Motor neuron (in vitro differentiated cells): ENCODE measurements around the gene DAP. TPM values are rescaled to one million over a fixed set of nuclear protein-coding genes. Genes with fewer than 3 reads are reported as not detected.

ENCODE experiments used
- ATAC-seq, 8 experiments: fragments of 200-7000 bp; cut with Tn5 transposase; replicated peaks in 6 of 8; 2 replicates each; pipeline ENCODE4 v1.8.0; 2021; ENCODE audit warnings: mild to moderate bottlenecking in 8 of 8, moderate library complexity in 8 of 8
- H3K27ac ChIP-seq, 2 donors: fragments of 250-450 bp; sonication (Bioruptor Pico); 2 replicates each; pipeline ENCODE4 v1.9.0; 2021; ENCODE audit warnings: antibody characterized with exemption in 2 of 2, mild to moderate bottlenecking in 2 of 2, moderate library complexity in 1 of 2
- H3K4me1 ChIP-seq, 2 donors: fragments of 250-450 bp; sonication (Bioruptor Pico); replicated peaks in 1 of 2; 2 replicates each; pipeline ENCODE4 v1.6.1; 2021; ENCODE audit warnings: antibody characterized with exemption in 2 of 2, mild to moderate bottlenecking in 2 of 2, moderate library complexity in 1 of 2
- H3K4me3 ChIP-seq, 5 donors: fragments of 250-450 bp; sonication (Bioruptor Pico); 2 replicates each; pipeline ENCODE4 v1.9.0; 2021; ENCODE audit warnings: antibody characterized with exemption in 5 of 5, mild to moderate bottlenecking in 5 of 5, moderate library complexity in 4 of 5
- WGBS, 10 experiments: fragments of 450-650 bp; shearing (Covaris generic); methylation state at CpG; one replicate each; pipeline ENCODE4 v1.0.0; 2022; 5-methylcytosine and 5-hydroxymethylcytosine counted together
- in situ Hi-C, 9 experiments: fragments of 400-800 bp; cut with MboI; loops; one replicate each; pipeline ENCODE4 v1.15.0; 2021; ENCODE audit warnings: low sequenced_read_pairs in 9 of 9, low pct_unique_long_range_greater_than_20kb in 2 of 9; ENCODE audit not compliant: unreplicated experiment in 9 of 9
- total RNA-seq, 8 experiments: library from RNA; unstranded; fragments of 300-600 nt; gene quantifications; 2 replicates each; pipeline versions ENCODE4 v1.2.3 to v1.2.4, GENCODE V29; 2022

The DAP gene
- total RNA-seq, 8 experiments from 2014 or later, result 14.3 to 75.1 (median 38.9) TPM

DNA sequence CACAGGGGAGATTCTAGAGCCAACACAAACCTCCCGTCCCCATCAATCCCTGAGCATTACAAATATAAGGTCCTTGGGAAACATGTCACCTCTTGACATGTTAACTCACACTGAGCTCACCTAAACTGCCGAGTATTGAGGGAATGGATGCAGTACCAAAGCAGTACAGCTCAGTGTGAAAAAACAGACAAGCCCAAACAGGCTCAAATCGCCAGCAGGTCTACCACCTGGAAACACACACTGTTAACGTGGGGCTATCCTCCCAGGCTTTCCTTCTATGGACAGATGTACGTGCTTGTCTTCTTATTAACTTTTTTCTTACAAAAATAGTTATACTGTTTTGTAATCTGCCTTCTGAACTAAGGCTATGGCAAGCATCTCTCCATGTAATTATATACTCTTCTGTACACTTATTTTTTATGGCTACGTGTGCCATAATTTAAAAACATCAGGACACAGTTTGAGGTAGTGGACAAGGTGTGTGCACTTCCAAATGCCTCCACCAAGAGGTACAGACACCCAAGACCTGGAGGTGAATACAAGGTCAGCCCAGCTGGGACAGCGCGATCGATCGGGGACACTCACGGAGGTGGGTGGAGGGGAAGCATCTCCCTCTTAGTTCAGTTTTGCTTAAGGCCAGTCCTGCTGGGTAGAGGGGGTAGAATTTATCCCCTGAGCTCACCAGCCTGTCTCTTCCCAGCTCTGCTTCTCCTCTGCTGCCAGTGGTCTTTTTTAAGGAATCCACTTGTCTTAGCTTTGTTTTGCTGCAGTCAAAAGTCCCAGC, 76.5 kb downstream of the DAP start:
- WGBS, 10 experiments, result 54 to 100% (median 92%) methylated on average over 1 to 7 of the region's 11 CpGs
- Histone ChIP-seq H3K27ac (no peak overlapping the region), H3K4me3 (no peak overlapping the region), H3K4me1 (no peaks in the 10 kb centered on the region)
- ATAC-seq, result no peak
- in situ Hi-C loops, result loop anchor here in 2 of 9 experiments (25.0 kb wide), 1 partner anchor 1328 kb away; no protein-coding TSS in a partner anchor

DNA sequence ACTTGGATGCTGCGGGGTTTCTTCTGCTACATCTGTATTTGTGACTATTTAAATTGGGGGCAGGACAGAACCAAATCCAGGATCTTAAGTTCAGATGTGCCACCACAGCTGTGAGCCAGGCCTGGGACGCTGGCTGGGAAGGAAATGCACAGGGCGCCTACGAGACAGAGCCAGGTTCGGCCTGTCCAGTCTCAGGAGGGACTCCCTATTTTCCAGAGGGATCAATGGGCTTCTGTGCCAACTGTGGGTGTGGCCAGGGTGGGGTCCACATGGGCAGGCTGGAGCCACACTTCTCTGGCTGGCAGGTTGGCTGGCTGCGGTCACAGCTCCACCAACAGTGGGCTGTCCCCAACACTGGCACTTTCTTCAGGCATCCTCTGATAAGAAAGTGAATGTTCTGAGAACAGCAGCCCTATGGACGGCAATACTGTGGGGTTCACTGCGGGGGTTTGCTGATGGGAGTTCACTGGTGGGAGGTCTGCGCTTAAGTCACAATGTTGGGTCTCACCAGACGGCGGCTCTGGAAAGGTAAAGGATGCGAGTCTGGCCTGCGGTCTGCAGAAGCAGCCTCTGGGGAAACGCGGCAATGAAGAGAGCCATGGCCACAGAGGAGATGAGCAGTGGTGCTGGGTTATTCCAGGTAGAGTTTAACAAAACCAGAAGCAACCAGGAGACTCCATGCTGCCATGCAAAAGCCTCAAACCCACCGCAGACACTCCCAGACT, 78.1 kb downstream of the DAP start:
- in situ Hi-C loops, result loop anchor here in 2 of 9 experiments (25.0 kb wide), 1 partner anchor 1329 kb away; no protein-coding TSS in a partner anchor
- 89 to 100% (median 96%) methylated on average over 1 to 7 of the region's 16 CpGs; no CpG with 5 or more reads in 3 of the 10 experiments for WGBS, 10 experiments

DNA sequence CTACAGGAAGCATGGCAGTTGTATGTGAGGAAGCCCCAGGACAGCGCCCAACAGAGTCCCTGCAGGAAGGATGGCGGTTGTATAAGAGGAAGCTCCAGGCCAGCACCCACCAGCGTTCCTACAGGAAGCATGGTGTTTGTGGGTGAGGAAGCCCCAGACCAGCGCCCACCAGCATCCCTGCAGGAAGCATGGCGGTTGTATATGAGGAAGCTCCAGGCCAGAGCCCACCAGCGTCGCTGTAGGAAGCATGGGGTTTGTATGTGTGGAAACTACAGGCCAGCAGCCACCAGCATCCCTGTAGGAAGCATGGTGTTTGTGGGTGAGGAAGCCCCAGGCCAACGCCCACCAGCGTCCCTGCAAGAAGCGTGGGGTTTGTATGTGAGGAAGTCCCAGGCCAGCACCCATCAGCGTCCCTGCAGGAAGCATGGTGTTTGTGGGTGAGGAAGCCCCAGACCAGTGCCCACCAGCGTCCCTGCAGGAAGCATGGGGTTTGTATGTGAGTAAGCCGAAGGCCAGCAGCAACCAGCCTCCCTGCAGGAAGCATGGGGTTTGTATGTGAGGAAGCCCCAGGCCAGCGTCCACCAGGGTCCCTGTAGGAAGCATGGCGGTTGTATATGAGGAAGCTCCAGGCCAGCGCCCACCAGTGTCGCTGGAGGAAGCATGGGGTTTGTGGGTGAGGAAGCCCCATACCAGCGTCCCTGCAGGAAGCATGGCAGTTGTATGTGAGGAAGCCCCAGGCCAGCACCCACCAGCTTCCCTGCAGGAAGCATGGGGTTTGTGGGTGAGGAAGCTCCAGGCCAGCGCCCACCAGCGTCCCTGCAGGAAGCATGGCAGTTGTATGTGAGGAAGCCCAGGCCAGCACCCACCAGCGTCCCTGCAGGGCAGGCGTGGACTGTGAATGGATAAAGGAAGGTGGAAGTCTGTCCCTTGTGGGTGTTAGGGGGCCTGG, 79.0 kb downstream of the DAP start:
- Histone ChIP-seq H3K4me3 (no peak overlapping the region), H3K4me1 (no peaks in the 10 kb centered on the region), H3K27ac (no peak overlapping the region)
- in situ Hi-C loops, result loop anchor here in 2 of 9 experiments (25.0 kb wide), 1 partner anchor 1330 kb away; no protein-coding TSS in a partner anchor
- no peak for ATAC-seq
- 55 to 100% (median 92%) methylated on average over 1 to 10 of the region's 22 CpGs; no CpG with 5 or more reads in 2 of the 10 experiments for WGBS, 10 experiments

More for the DNA sequence above, 78.1 kb downstream of the DAP start:
- Histone ChIP-seq H3K27ac (no peak overlapping the region), H3K4me1 (no peaks in the 10 kb centered on the region), H3K4me3 (no peak overlapping the region)
- ATAC-seq, result no peak

DNA sequence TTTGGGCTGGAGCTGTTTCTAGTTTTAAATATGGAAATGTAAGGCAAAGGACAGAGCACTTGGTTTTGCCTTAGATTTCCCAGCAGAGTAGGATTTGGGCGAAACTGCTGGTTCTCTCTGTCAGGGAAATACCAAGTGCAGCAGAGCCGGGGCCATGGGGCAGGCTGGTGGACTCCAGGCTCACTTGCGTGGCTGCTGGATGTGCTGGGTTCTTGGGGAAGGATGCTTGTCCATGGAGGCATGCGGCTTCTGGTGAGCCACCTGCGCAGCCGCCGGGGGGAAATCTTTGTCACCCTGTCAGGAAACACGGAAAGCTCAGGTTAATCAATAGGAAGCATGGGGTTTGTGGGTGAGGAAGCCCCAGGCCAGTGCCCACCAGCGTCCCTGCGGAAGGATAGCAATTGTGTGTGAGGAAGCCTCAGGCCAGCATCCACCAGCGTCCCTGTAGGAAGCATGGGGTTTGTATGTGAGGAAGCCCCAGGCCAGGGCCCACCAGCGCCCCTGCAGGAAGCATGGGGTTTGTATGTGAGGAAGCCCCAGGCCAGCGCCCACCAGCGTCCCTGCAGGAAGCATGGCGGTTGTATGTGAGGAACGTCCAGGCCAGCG, 80.1 kb downstream of the DAP start:
- in situ Hi-C loops, result loop anchor here in 2 of 9 experiments (25.0 kb wide), 1 partner anchor 1331 kb away; no protein-coding TSS in a partner anchor
- WGBS, 10 experiments, result 60 to 100% (median 90%) methylated on average over 1 to 7 of the region's 17 CpGs; no CpG with 5 or more reads in 3 of the 10 experiments
- no peak for ATAC-seq

DNA sequence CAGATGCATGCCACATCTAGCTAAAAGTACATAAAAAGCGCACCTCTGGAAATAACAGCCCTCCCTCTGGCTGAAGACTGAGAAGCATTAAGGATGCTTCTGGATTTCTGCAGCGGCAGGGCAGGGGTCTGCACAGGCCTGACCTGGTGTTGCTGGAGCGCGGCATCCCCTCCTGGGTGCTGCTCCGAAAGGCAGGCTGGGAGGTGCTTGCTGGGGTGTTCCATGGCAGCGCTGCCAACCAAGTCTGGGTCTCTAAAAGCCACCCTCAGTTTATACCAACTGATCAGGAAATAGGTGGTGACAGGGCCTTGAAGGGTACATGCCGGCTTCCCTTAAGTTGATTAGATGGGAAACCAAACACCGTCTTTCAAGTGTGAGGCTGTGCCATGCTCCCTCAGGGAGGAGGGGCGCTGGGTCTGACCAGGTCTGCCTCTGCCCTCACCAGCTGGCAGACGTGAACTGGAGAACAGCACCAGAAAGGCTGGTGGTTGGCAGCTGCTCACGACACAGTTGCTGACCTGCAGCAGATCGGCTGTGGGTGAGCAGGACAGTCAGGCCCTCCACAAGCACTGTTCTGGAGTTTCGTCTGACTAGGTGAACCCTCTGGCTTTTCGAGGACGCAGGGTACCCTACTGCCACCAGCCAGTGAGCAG, 81.6 kb downstream of the DAP start:
- in situ Hi-C loops, result loop anchor here in 2 of 9 experiments (25.0 kb wide), 1 partner anchor 1333 kb away; no protein-coding TSS in a partner anchor
- WGBS, 10 experiments, result 67 to 100% (median 97%) methylated on average over 1 to 6 of the region's 15 CpGs; no CpG with 5 or more reads in 1 of the 10 experiments

More for the DNA sequence above, 80.1 kb downstream of the DAP start:
- Histone ChIP-seq H3K27ac (no peak overlapping the region), H3K4me3 (no peak overlapping the region), H3K4me1 (no peaks in the 10 kb centered on the region)

DNA sequence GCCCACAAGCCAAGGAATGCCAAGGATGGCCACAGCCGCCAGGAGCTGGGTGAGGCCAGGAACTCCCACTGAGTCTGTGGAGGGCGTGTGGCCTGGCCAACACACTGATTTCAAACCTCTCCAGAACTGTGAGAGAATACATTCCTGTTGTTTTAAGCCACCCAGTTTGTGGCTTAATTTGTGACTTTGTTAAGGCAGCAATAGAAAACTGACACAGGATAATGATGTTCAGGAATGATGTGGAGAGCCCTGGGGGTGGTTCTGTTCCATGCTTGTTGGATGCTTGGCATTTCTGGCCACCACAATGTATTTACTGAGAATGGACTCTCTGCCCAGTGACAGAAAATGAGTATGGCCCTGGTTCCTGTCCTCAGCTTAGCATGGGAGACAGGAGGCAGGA, 82.8 kb downstream of the DAP start:
- Histone ChIP-seq H3K4me1 (no peaks in the 10 kb centered on the region), H3K4me3 (no peak overlapping the region), H3K27ac (no peak overlapping the region)
- WGBS, 10 experiments, result 60 to 100% (median 90%) methylated on average over 1 of the region's 2 CpGs; no CpG with 5 or more reads in 6 of the 10 experiments
- ATAC-seq, result no peak
- in situ Hi-C loops, result loop anchor here in 2 of 9 experiments (25.0 kb wide), 1 partner anchor 1334 kb away; no protein-coding TSS in a partner anchor

More for the DNA sequence above, 81.6 kb downstream of the DAP start:
- H3K4me3 ChIP-seq, result no peak overlapping the region
- H3K4me1 ChIP-seq, result no peaks in the 10 kb centered on the region
- H3K27ac ChIP-seq, result no peak overlapping the region
- ATAC-seq, result no peak

DNA sequence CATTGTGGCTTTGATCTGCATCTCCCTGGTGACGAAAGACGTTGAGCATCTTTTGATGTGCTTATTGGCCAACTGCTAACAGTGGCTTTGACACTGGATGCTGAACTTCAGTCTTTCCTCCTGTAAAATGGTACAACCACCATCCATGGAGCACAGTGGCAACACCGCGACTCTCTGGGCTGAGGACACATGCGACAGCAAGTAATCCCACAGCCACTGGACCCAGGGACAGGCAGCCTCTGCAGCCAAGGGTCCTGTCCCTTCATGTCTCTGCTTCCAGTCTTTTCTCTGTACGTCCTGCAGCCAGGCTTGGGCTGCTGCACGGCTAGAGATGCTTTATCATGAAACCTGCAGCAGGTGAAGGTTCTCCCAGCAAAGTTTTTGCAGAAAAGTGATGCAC, 83.5 kb downstream of the DAP start:
- no peak overlapping the region for H3K4me3 ChIP-seq
- in situ Hi-C loops, result loop anchor here in 2 of 9 experiments (25.0 kb wide), 1 partner anchor 1335 kb away; no protein-coding TSS in a partner anchor
- no peak overlapping the region for H3K27ac ChIP-seq
- 80 to 100% (median 100%) methylated on average over 1 to 7 of the region's 7 CpGs; no CpG with 5 or more reads in 3 of the 10 experiments for WGBS, 10 experiments
- no peak for ATAC-seq
- H3K4me1 ChIP-seq, result no peaks in the 10 kb centered on the region

DNA sequence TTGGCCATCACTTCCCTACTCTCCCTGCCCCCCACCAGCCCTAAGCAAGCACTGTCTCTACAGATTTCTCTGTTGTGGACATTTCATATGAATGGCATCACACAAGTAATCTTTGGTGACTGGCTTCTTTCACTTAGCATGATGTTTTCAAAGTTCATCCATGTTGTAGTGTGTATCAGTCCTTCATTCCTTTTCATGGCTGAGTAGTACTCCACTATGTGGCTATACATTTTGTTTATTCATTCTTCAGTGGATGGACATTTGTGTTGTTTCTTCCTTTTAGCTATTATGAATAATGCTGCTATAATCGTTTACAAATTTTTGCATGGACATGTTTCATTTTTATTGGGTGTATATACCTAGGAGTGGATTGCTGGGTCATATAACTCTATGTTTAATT, 84.1 kb downstream of the DAP start:
- Histone ChIP-seq H3K4me1 (no peaks in the 10 kb centered on the region), H3K4me3 (no peak overlapping the region), H3K27ac (no peak overlapping the region)
- WGBS, 10 experiments, result 30 to 100% (median 87%) methylated on average over 1 of the region's 1 CpG; no CpG with 5 or more reads in 2 of the 10 experiments
- in situ Hi-C loops, result loop anchor here in 2 of 9 experiments (25.0 kb wide), 1 partner anchor 1335 kb away; no protein-coding TSS in a partner anchor
- ATAC-seq, result no peak

DNA sequence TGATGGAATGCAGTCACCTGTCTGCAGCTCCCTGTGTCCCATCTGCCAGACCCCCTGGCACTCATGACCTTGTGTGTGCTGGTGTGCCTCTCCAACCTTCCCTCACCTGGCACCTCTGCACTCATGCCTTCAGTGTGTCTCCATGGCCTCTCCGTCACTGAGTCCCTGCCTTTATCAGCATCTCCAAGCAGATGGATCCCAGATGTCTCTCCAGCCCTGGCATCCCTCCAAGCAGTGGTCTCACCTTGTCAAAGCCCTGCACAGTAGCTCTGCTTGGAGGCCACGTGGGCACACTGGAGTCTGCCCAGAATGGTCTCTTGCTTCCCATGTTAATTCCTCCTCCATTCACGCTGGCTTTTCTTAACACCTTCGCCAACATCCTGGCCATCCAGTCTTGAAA, 84.8 kb downstream of the DAP start:
- H3K27ac ChIP-seq, result no peak overlapping the region
- peak in 1 of 8 experiments; percentile 52 for ATAC-seq
- no peak overlapping the region for H3K4me3 ChIP-seq
- WGBS, 10 experiments, result 66 to 100% (median 100%) methylated on average over 1 to 4 of the region's 4 CpGs; no CpG with 5 or more reads in 3 of the 10 experiments
- in situ Hi-C loops, result loop anchor here in 2 of 9 experiments (25.0 kb wide), 1 partner anchor 1336 kb away; no protein-coding TSS in a partner anchor
- H3K4me1 ChIP-seq, result no peaks in the 10 kb centered on the region

DNA sequence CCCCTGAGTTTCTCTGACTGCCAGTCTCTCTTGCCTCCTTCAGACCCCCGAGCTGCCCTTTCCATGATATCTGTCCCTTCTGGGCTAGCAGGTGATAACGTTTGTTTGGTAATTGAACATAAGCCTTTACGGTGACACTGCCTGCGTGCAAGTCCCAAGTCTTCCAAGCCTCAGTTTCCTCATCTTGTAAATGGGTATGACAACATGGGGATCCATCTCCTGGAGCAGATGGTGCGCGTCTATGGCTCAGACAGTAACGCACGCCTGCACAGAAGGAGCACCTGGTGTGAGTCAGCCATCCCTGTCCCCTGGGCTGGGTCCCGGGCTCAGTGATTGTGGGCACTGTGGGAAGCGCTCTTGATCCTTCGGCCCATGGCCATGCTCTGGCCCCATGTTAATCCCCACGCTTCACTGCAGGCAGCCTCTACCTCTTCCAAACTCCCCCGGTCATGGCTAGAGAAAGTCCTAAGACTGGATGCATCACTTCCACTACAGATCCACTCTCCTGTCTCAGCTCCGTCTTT, 85.8 kb downstream of the DAP start:
- in situ Hi-C loops, result loop anchor here in 2 of 9 experiments (25.0 kb wide), 1 partner anchor 1337 kb away; no protein-coding TSS in a partner anchor
- 53 to 92% (median 77%) methylated on average over 1 to 4 of the region's 14 CpGs; no CpG with 5 or more reads in 3 of the 10 experiments for WGBS, 10 experiments
- peak in 1 of 8 experiments; percentile 9 for ATAC-seq

DNA sequence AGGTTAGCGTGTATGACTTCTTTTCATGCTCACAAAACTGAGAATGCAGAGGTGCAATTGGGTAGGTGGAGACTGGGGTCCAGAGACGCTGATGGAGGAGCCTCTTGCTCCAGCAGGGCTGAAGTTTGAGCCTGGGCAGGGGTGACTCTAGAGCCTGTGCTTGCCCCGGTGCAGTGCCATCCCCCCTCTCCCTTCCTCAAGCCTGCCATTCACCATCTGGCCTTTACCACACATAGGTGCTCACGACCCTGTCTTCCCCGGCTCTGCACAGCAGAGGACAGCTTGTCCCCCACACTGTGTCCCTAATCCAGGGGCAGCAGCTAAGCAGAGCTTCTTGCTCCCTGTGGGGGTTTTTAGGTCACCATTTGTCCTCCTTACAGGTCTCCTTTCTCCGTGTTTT, 86.5 kb downstream of the DAP start:
- Histone ChIP-seq H3K27ac (no peak overlapping the region), H3K4me1 (no peaks in the 10 kb centered on the region), H3K4me3 (no peak overlapping the region)
- WGBS, 10 experiments, result 18 to 100% (median 80%) methylated on average over 1 to 3 of the region's 6 CpGs; no CpG with 5 or more reads in 1 of the 10 experiments
- ATAC-seq, result peak in 1 of 8 experiments; percentile 33
- in situ Hi-C loops, result no loop called here

More for the DNA sequence above, 85.8 kb downstream of the DAP start:
- Histone ChIP-seq H3K4me1 (no peaks in the 10 kb centered on the region), H3K4me3 (no peak overlapping the region), H3K27ac (no peak overlapping the region)
